NCI-H146 (cell line): ENCODE measurements around the gene CENPP.
A peak's percentile ranks its signal among the peaks of the same experiment; 100 is the strongest.
"Not testable (repeated sequence)": the region's sequence is repeated elsewhere in the genome, so short reads cannot be mapped to it uniquely, and the experiment has no call there.

ENCODE experiments used
- DNase-seq: peaks from one replicate; lab custom pipeline; 2025; lab: John Stamatoyannopoulos, UW

CENPP gene

GRCh38 chr9:92381775-92382174, 56.0 kb downstream of the CENPP start:
- DNase-seq = no peak

- DNase-seq = no peak
Measured at GRCh38 chr9:92384375-92384774, 58.6 kb downstream of the CENPP start.

- no peak for DNase-seq
Measured at GRCh38 chr9:92385001-92385400, 59.2 kb downstream of the CENPP start.

DNA sequence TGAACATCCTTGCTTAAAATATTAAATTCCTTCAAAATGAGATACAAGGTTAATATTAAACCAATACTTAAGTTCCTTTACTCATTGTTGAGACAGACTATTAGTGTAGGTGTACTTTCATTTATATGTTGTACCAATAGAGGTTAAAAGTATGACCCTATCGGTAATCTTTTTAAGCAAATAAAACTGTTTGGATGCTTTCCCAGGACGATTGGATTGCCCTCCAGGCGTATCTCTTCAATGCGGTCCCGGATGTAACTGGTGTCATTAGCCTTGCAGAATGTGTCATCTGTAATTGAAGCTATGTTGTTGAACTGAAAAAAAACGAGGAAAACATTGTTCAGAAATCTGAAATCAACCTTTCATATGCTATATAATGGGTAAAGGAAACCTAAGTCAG, 59.7 kb downstream of the CENPP start:
- DNase-seq = peak; percentile 34

DNA sequence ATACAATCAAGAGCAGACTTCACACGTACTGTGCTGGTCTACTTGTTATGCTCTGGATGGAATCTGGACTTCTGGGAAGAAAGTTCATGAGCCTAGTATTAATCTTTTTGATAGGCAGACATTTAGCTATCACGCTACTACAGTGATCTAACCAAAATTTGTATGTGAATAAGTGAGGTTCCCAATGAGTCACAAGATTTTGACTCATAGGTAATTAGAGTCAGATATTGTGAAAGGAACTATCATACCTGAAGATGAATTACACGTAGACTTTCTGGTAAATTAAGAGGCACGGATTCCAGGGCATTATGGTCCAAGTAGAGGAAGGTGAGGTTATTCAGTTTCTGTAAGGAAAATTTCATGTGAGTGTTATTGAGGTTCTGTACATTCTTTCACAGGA, 60.2 kb downstream of the CENPP start:
- no peak for DNase-seq

GRCh38 chr9:92392690-92393089, 66.9 kb downstream of the CENPP start:
- DNase-seq = no peak

DNA sequence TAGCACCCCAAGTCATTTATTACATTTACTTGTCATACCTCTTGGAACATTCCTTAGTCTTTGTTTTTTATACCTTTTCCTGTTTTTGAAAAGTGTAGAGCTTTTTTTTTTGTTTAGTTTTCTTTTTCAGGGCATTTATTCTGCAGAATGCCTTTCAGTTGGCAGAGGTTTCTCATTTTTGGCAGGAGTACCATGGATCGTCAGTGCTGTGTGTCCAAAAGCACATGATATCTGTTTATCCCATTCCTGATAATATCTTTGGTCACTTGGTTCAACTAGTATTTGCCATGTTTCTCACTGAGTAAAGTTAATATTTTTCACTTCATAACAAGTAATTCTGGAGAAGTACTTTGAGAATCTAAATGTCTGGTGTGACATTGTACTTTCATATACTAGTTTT, 67.9 kb downstream of the CENPP start:
- no peak for DNase-seq

- no peak for DNase-seq
Measured at GRCh38 chr9:92395617-92396016, 69.9 kb downstream of the CENPP start.

GRCh38 chr9:92397853-92398252, 72.1 kb downstream of the CENPP start:
- no peak for DNase-seq

DNA sequence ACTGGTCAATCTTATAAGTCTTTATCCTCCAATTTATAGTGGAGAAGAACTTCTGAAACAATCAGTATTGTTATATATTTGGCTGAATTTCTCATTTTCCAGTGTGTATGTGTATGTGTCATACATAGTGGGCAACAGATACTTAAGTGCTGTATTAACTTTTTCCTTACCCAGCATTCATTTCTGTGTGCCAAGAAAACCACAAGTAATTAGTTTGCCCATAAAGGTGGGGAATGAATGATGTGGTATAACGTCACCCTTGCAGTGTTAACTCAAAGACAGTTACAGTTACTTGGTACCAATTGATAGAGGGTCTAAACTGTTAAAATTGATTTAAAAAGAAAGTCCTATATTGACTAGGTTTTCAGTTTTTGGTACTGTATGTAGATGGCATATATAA, 76.6 kb downstream of the CENPP start:
- no peak for DNase-seq

GRCh38 chr9:92402826-92403745, 77.3 kb downstream of the CENPP start:
- DNase-seq = no peak

- no peak for DNase-seq
Measured at GRCh38 chr9:92404042-92404836, 78.5 kb downstream of the CENPP start, which contains the start of gene OGN. OGN (minus strand) TSS chr9:92404578; CDS start chr9:92403407, 1,171 bp downstream.

DNA sequence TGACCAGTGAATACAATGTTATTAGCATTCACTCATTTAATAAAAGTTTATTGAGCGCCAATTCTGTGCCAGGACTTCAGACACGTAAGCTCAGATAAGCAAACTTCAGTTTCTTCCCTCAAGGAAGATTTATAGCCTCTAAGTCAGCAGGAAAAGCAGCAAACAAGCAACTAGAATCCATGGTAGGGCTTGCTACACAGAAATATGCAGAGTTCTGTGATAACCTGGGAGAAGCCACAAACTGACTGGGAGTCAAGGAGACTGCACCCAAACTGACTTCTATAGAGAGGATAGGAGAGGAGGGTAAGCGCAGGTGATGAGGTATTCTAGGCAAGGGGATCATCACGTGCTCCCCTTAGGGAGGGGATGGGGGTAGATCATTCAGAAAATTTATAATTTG, 80.1 kb downstream of the CENPP start:
- DNase-seq = no peak

DNA sequence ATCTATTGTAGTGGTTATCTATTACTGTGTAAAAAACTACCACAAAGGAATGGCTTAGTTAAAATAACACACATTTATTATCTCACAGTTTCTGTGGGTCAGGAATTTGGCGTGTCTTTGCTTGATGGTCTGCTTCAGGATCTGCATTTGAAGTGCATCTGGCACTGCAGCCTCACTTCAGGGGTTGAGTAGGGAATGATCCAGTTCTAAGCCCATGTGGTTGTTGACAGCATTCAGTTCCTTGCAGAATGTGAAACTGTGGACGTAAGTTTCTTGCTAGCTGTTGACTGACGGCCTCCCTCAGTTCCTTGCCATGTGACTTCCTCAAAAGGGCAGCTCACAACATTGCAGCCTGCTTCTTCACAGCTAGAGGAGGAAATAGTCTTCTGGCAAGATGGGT, 80.7 kb downstream of the CENPP start:
- DNase-seq = no peak

- no peak for DNase-seq
Measured at GRCh38 chr9:92407818-92408217, 82.1 kb downstream of the CENPP start.

DNA sequence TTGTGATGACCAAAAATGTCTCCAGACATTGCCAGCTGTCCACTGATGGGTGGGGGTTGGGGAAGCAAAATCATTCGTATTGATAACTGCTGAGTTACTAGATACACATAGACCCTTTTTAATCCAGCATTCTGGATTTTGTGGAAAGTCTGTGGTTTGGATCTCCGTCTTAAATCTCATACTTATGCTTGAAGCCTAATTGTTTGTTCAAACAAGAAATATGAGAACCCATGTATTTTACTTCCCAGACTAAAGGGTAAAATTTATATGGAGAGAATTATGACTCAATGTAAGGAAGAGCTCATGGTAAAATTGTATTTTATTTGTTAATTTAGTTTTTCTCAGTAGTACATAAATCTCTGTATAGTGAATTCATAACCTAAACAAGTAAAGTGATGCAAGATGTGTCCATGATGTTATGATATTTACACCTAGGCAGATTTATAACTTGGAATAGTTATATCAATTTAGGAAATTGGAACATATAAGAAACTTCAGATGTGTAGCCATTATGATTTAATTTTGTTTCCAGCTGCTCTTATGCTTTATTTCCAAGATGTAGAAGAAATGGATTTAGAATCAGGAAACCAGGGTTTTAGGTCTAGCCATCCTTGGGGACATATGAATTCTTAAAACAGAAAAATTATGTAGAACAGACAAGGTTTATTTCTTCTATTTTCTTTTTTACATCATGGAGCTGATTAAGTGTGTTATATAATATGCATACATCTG, 83.2 kb downstream of the CENPP start:
- no peak for DNase-seq

GRCh38 chr9:92411157-92411556, 85.4 kb downstream of the CENPP start:
- not testable (repeated sequence) for DNase-seq

GRCh38 chr9:92414566-92414965, 88.8 kb downstream of the CENPP start:
- DNase-seq = no peak

DNA sequence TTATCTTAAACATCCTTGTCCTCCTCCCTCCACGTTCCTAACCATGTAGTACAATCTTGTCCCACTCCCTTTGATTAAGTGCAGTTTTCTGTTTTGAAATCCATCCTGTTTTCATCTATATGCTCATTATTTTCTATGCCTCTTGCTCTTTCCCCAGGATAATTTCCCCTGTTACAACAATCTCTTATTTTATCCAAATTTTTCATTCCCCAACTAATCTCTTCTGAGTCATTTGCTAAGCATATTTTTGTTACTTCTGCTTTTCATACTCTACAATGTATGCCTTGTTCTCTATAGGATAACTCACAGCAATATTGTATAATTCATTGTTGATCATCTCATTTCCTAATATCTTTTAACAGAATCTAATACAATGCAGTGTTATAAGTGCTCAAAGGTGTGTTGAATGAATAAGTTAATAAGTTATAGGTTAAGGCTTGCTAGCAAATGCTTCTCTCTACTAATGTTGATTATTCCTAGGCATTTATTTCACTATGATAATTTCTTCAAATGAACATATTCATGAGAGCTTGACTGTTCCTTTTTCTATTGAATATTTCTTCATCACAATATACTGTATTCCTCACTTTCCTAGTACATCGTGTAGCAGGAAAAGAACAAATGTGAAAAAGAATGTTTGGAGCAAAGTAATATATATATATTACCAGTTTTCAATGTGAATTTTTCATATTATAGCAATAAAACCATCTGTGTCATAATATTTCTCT, 97.0 kb downstream of the CENPP start:
- DNase-seq = no peak

- no peak for DNase-seq
Measured at GRCh38 chr9:92423612-92424011, 97.9 kb downstream of the CENPP start.

DNA sequence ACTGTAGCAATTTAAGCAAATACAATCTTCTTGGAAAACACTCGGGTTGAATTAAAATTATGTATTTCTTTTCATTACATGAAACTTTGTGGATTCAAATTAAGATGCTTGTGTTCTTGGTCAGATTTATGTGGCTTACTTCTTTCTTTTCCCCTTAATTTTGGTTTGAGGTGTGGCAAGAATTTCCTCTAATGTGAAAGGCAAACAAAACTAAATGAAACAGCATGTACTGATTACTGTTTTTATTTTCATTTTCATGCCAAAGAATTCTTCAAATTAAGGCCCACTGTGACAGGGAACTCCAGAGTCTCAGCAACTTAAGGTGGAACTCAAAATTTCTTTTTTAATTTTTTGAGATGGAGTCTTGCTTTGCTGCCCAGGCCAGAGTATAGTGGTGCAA, 98.6 kb downstream of the CENPP start, which contains the start of gene OMD:
OMD (minus strand) TSS at position 132 of the 400 bp plus-strand sequence. CDS start 6,913 bp downstream, outside the sequence.
- DNase-seq = no peak

DNA sequence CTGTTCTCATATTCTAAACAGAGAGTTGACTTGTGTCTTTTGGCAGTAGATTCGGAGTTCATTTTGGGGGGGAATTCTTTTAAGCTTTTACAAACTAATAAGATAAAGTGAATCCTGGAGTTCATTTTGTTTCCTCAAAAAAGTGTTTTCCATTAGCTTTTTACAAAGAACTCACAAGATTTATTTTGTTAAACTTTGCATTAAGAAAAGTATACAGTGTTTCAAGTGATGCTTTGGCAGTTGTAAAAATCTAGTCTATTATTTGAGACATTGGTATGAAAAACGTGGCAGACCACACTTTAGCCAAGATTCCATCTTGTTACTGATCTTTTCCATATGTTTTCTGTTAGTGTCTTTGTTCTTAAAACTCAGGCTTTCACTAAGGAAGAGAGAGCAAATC, 99.7 kb downstream of the CENPP start:
- DNase-seq = no peak
